Gastrocnemius medialis (tissue), 4 donors: ENCODE measurements around the gene CCDC57. TPM values are rescaled to one million over a fixed set of nuclear protein-coding genes. Genes with fewer than 3 reads are reported as not detected.

Experiments used
- ATAC-seq, 2 donors: fragments of 150-250 bp; one replicate each; pipeline ENCODE4 v1.9.1; 2016
- DNase-seq, 2 donors: peaks; one replicate each; pipeline ENCODE4 v3.0.0-alpha.2; 2019
- H3K27ac ChIP-seq, 4 donors: fragments of 200-600 bp; sonication (generic); 1 replicate in 1 of 4; 2 replicates in 3 of 4; pipeline ENCODE4 v1.5.1; 2016 to 2018; ENCODE audit warnings: mild to moderate bottlenecking in 2 of 4, moderate library complexity in 1 of 4
- H3K27me3 ChIP-seq, 3 donors: fragments of 200-600 bp; sonication (generic) in 2 of 3; 1 replicate in 1 of 3; 2 replicates in 2 of 3; pipeline versions ENCODE4 v1.5.1 to v1.6.0; 2016 to 2019; ENCODE audit warnings: mild to moderate bottlenecking in 1 of 3, moderate library complexity in 1 of 3
- H3K36me3 ChIP-seq, 2 donors: fragments of 200-600 bp; sonication (generic) in 1 of 2; one replicate each; pipeline ENCODE4 v1.5.1; 2017 to 2018
- H3K4me1 ChIP-seq, 2 donors: fragments of 200-600 bp; sonication (generic) in 1 of 2; one replicate each; pipeline ENCODE4 v1.5.1; 2016 to 2017; ENCODE audit warnings: mild to moderate bottlenecking in 2 of 2
- H3K4me3 ChIP-seq, 4 donors: fragments of 200-600 bp; sonication (generic) in 3 of 4; 1 replicate in 1 of 4; 2 replicates in 3 of 4; pipeline ENCODE4 v1.5.1; 2016 to 2019; ENCODE audit warnings: mild to moderate bottlenecking in 2 of 4
- H3K9me3 ChIP-seq, 3 donors: fragments of 200-600 bp; sonication (generic) in 2 of 3; 1 replicate in 1 of 3; 2 replicates in 2 of 3; pipeline ENCODE4 v1.5.1; 2016 to 2019
- POLR2A ChIP-seq, 2 donors: fragments of 450-650 bp; IDR thresholded peaks; one replicate each; pipeline ENCODE4 v1.6.1; 2017; ENCODE audit warnings: antibody characterized with exemption in 2 of 2, mild to moderate bottlenecking in 2 of 2, moderate library complexity in 2 of 2
- in situ Hi-C, 4 donors: fragments of 200-750 bp; cut with MboI; loops; one replicate each; pipeline versions ENCODE4 v1.15.0 to v1.8.0; 2017; ENCODE audit warnings: low sequenced_read_pairs in 4 of 4
- intact Hi-C: fragments of 100-400 bp; cut with DNase I; formaldehyde crosslinking; loops from one replicate; pipeline ENCODE4 v1.15.1; 2023; ENCODE audit warnings: low total_unique reads
- total RNA-seq, 4 donors: library from RNA; depleted of rRNA; stranded (reverse); fragments of >200 nt; gene quantifications; one replicate each; pipeline versions ENCODE4 v1.1.0 to v1.2.3, GENCODE V29; 2016
- TF ChIP-seq, protein P1 (sequence below), 5 experiments: fragments of 450-650 bp in 3 of 5; fragments of 200-600 bp in 2 of 5; sonication (generic) in 2 of 5; IDR thresholded peaks in 4 of 5; conservative IDR thresholded peaks in 1 of 5; 1 replicate in 4 of 5; 2 replicates in 1 of 5; pipeline ENCODE4 v1.5.1; 2016 to 2019; ENCODE audit warnings: antibody characterized with exemption in 5 of 5, mild to moderate bottlenecking in 3 of 5, moderate library complexity in 3 of 5

The CCDC57 gene
- total RNA-seq, 4 donors from 2014 or later, result 3.7 to 11.3 (median 5.1) TPM

DNA sequence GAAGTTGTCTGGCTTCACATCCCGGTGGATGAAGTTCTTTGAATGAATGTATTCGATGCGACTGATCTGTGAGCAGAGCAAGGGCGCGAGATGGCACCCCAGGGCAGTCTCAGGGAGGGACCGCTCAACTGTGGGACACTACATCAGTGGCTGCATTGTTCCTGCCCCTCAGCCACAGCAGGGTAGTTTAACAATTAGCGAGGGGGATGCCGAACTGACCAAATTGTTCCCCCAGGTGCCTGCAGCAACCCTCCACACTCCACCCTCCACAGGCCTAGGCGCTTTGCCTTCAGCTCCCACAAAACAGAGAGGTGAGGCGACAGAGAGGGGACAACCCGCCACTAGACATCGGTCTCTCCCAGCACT lies 40.5 kb upstream of the CCDC57 start:
- Histone ChIP-seq H3K27ac (peak overlapping the region in 1 of 4 donors; percentile 18), H3K36me3 (peaks cover 9 to 89% of the 10 kb centered on the region in 2 donors), H3K27me3 (no peaks in the 10 kb centered on the region), H3K4me3 (no peak overlapping the region), H3K4me1 (peaks cover 0 to 5% of the 10 kb centered on the region in 2 donors), H3K9me3 (no peaks in the 10 kb centered on the region)
- intact Hi-C loops (no loop called here), in situ Hi-C loops (no loop called here)
- ATAC-seq (no peak), DNase-seq (no peak)
- TF ChIP-seq, protein P1, sequence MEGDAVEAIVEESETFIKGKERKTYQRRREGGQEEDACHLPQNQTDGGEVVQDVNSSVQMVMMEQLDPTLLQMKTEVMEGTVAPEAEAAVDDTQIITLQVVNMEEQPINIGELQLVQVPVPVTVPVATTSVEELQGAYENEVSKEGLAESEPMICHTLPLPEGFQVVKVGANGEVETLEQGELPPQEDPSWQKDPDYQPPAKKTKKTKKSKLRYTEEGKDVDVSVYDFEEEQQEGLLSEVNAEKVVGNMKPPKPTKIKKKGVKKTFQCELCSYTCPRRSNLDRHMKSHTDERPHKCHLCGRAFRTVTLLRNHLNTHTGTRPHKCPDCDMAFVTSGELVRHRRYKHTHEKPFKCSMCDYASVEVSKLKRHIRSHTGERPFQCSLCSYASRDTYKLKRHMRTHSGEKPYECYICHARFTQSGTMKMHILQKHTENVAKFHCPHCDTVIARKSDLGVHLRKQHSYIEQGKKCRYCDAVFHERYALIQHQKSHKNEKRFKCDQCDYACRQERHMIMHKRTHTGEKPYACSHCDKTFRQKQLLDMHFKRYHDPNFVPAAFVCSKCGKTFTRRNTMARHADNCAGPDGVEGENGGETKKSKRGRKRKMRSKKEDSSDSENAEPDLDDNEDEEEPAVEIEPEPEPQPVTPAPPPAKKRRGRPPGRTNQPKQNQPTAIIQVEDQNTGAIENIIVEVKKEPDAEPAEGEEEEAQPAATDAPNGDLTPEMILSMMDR (IDR thresholded peaks at IDR 0.05 in 4 of 5, conservative IDR thresholded peaks at IDR 0.05 in 1 of 5), result no peak
- no peak for TF ChIP-seq POLR2A (IDR thresholded peaks at IDR 0.05)

DNA sequence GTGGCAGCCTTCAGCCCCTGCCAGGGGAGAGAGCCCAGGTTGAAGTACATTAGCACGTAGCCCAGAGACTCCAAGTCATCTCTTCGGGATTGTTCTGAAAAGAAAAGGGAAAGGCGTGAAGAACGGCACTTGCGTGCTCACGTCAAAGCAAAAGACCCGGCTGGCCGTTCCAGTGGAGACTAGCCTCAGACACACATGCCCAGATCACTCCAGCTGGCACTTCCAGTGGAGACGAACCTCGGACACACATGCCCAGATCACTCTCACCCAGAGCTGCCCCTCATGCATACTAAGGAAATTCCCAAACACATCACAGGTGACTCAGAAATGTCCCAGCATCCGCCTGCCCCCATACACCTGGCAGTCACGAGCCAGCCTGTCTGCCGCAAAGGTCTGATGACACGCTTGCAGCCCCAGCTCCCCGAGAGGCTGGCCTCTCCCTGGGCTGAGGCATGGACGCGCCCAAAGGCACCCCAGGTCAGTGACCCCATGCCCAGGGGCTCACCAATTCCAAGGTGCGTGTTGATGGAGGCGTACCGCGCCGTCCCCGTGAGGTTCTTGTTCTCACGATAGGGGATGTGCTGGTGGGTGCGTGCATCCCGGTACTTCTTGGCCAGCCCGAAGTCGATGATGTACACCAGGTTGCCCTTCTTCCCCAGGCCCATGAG lies 40.0 kb upstream of the CCDC57 start:
- Histone ChIP-seq H3K4me3 (no peak overlapping the region), H3K36me3 (peaks cover 9 to 93% of the 10 kb centered on the region in 2 donors), H3K9me3 (no peaks in the 10 kb centered on the region), H3K27ac (peak overlapping the region in 1 of 4 donors; percentile 33), H3K4me1 (peaks cover under 1 to 5% of the 10 kb centered on the region in 2 donors), H3K27me3 (no peaks in the 10 kb centered on the region)
- TF ChIP-seq, protein P1 (IDR thresholded peaks at IDR 0.05 in 4 of 5, conservative IDR thresholded peaks at IDR 0.05 in 1 of 5), result no peak
- TF ChIP-seq POLR2A (IDR thresholded peaks at IDR 0.05), result no peak
- intact Hi-C loops, result no loop called here
- in situ Hi-C loops, result no loop called here
- DNase-seq (no peak), ATAC-seq (no peak)

DNA sequence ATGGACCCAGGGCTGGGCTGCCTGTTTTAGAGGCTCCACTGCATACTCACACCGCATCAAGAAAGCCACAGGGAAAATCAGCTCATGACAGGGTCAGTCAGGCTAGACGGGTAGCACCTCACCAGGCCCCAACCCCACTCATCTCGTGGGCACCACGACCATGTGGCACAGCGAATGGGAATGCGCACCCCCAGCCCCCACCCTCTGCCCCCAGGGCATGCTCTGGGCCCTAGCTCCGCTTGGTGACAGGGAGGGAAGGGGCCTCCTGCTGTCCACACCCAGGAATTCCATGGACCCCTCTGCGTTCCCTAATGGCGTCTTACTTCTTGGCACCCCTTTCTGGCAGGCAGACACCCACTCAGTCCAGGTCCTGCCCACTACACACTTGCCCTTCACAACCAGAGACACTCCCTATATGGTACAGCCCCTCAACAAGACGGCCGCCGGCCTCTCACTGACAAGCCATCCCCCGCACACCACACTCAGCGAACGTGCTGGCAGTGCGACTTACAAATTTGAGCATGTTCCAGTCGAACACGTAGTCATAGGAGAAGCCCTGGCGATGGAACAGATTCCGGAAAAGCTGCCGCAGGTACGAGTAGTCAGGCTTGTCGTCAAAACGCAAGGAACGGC lies 38.3 kb upstream of the CCDC57 start:
- DNase-seq, result no peak
- H3K27me3 ChIP-seq, result no peaks in the 10 kb centered on the region
- H3K27ac ChIP-seq, result peak overlapping the region in 2 of 4 donors; percentile 18 to 38
- H3K9me3 ChIP-seq, result no peaks in the 10 kb centered on the region
- H3K4me3 ChIP-seq, result no peak overlapping the region
- no peak for TF ChIP-seq POLR2A (IDR thresholded peaks at IDR 0.05)
- TF ChIP-seq, protein P1 (IDR thresholded peaks at IDR 0.05 in 4 of 5, conservative IDR thresholded peaks at IDR 0.05 in 1 of 5), result no peak
- H3K4me1 ChIP-seq, result peaks cover 17 to 22% of the 10 kb centered on the region in 2 donors
- peaks cover 9 to 87% of the 10 kb centered on the region in 2 donors for H3K36me3 ChIP-seq
- no peak for ATAC-seq
- in situ Hi-C loops (no loop called here), intact Hi-C loops (no loop called here)

DNA sequence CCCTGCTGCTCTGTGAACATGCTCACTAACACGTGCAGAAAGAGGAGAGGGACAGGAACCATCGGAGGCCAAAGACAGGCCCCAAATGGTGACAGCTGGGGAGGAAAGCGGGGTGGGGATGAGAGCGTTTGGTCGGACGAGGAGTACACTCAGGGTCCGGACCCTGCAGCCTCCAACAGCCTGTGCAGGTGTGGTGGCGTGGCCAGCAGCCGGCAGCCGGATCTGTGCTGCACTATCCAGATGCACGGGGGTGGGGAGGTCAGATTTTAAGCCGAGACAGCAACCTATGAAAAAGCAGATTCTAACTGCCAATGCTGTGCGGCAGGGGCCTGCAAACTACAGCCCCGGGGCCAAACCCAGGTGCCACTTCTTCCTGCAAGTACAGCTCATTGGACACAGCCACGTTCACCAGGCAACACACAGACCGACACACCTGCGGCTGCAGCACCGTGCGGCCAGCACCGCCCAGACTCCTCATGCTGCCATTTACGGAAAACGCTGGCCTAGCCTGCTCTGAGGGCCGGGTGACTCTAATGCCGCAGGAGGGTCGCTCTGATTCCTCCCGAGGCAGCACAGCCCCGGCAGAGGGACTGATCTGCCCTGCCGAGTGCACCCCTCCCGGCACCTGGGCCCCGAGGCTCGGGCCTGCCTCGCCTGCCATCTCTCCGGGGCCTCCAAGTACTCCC lies 37.4 kb upstream of the CCDC57 start:
- Histone ChIP-seq H3K4me1 (peaks cover 20 to 25% of the 10 kb centered on the region in 2 donors), H3K36me3 (peaks cover 9 to 87% of the 10 kb centered on the region in 2 donors), H3K27me3 (no peaks in the 10 kb centered on the region), H3K9me3 (no peaks in the 10 kb centered on the region), H3K4me3 (no peak overlapping the region), H3K27ac (peak overlapping the region in 1 of 4 donors; percentile 38)
- TF ChIP-seq POLR2A (IDR thresholded peaks at IDR 0.05), result no peak
- TF ChIP-seq, protein P1 (IDR thresholded peaks at IDR 0.05 in 4 of 5, conservative IDR thresholded peaks at IDR 0.05 in 1 of 5), result no peak
- intact Hi-C loops (no loop called here), in situ Hi-C loops (no loop called here)
- ATAC-seq (no peak), DNase-seq (no peak)
